Parathyroid adenoma (tissue), 2 donors: Measurements from ENCODE around the gene GEMIN4.

Experiments
- H2AFZ ChIP-seq: fragments of 300-600 bp; sonication (generic); one replicate; pipeline ENCODE4 v1.7.0; 2017; ENCODE audit warnings: antibody characterized with exemption, mild to moderate bottlenecking
- H3K27ac ChIP-seq: fragments of 300-600 bp; sonication (generic); one replicate; pipeline ENCODE4 v1.7.0; 2017
- H3K27me3 ChIP-seq: fragments of 300-600 bp; sonication (generic); one replicate; pipeline ENCODE4 v1.7.0; 2017; ENCODE audit warnings: low read length; ENCODE audit not compliant: control insufficient read depth, insufficient read depth
- H3K36me3 ChIP-seq: fragments of 300-600 bp; sonication (generic); one replicate; pipeline ENCODE4 v1.7.0; 2017; ENCODE audit warnings: low read length; ENCODE audit not compliant: control insufficient read depth, insufficient read depth
- H3K4me1 ChIP-seq: fragments of 300-600 bp; sonication (generic); one replicate; pipeline ENCODE4 v1.7.0; 2017; ENCODE audit warnings: control low read depth
- H3K4me2 ChIP-seq: fragments of 300-600 bp; sonication (generic); one replicate; pipeline ENCODE4 v1.7.0; 2017; ENCODE audit warnings: low read length
- H3K4me3 ChIP-seq: fragments of 300-600 bp; sonication (generic); one replicate; pipeline ENCODE4 v1.7.0; 2017; ENCODE audit warnings: low read depth, low read length
- H3K79me2 ChIP-seq: fragments of 300-600 bp; sonication (generic); one replicate; pipeline ENCODE4 v1.7.0; 2017; ENCODE audit warnings: control low read depth
- H3K9ac ChIP-seq: fragments of 300-600 bp; sonication (generic); one replicate; pipeline ENCODE4 v1.7.0; 2017; ENCODE audit warnings: mild to moderate bottlenecking
- H3K9me3 ChIP-seq: fragments of 300-600 bp; sonication (generic); one replicate; pipeline ENCODE4 v1.7.0; 2017; ENCODE audit warnings: low read length; ENCODE audit not compliant: control insufficient read depth
- TF ChIP-seq, protein P1 (sequence below): fragments of 300-600 bp; sonication (generic); IDR thresholded peaks from one replicate; pipeline ENCODE4 v1.7.0; 2017; ENCODE audit warnings: antibody characterized with exemption, mild to moderate bottlenecking
- donor health status: primary hyperparathyroidism.

GEMIN4 gene

DNA sequence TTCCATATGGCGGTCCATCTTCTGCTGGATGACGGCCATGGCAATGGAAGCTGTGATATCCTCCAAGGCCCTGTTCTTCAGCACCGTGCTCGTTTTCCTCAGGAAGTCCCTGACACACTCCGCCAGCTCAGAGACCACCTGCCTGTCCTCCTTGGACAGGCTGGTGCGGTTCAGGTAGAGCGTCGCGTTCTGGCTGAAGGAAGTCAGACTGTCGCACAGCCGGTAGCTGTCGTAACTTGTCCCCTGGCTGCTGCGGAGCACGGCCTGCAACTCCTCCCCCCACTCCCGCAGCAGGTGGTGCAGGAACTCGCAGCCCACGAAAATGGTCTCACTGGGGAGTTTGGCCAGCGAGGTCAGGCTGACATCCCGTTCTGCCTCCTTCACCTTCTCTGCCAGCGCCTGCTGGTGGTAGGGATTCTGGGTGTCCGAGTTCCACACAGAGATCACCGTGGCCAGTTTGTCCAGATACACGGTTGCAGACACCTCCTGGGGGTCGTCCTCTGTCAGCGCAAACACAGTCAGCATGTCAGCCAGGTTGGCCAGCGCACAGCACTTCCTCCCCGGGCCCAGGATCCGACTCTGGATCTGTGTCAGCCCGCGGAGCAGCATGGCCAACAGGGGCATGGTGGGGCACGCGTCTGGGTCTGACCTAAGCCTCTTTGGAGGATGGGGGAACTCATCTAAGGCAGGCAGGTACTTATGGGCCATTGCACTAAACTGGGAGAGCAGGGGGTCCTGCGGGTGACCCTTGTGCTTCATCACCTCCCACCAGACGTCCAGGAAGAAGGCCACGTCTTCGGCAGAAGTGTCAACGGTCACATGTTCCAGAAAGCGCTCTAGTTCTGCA, 5.1 kb downstream of the GEMIN4 start:
- Histone ChIP-seq H3K4me3 (no peak overlapping the region), H3K36me3 (no peaks in the 10 kb centered on the region), H3K27me3 (no peaks in the 10 kb centered on the region), H3K4me1 (peaks cover 5% of the 10 kb centered on the region), H3K79me2 (peaks cover 4% of the 10 kb centered on the region), H3K9ac (no peak overlapping the region), H3K9me3 (no peaks in the 10 kb centered on the region), H3K4me2 (no peak overlapping the region), H3K27ac (no peak overlapping the region), H2AFZ (no peak overlapping the region)
- TF ChIP-seq, protein P1, sequence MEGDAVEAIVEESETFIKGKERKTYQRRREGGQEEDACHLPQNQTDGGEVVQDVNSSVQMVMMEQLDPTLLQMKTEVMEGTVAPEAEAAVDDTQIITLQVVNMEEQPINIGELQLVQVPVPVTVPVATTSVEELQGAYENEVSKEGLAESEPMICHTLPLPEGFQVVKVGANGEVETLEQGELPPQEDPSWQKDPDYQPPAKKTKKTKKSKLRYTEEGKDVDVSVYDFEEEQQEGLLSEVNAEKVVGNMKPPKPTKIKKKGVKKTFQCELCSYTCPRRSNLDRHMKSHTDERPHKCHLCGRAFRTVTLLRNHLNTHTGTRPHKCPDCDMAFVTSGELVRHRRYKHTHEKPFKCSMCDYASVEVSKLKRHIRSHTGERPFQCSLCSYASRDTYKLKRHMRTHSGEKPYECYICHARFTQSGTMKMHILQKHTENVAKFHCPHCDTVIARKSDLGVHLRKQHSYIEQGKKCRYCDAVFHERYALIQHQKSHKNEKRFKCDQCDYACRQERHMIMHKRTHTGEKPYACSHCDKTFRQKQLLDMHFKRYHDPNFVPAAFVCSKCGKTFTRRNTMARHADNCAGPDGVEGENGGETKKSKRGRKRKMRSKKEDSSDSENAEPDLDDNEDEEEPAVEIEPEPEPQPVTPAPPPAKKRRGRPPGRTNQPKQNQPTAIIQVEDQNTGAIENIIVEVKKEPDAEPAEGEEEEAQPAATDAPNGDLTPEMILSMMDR: no peak

DNA sequence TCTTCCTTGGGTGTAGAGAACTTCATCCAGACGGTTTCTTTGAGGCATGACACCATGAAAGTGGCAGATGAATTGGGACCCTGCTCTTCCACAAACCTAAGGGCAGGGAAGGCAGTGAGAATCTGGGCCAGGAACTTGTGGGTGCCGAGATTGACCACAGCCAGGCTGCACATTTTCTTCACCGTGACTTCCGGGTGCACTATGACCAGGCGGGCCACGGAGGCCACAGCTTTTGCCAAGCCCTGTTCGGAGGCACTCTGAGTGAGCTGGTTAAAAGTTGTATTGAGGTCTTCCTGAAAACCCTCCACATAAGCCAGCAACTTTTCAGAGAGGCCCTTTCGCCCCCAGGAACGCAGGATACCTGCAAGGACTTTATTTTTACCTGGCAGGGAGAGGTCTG, 5.9 kb downstream of the GEMIN4 start:
- Histone ChIP-seq H2AFZ (no peak overlapping the region), H3K4me2 (no peak overlapping the region), H3K27ac (no peak overlapping the region), H3K9ac (no peak overlapping the region), H3K4me1 (peaks cover 4% of the 10 kb centered on the region), H3K9me3 (no peaks in the 10 kb centered on the region), H3K27me3 (no peaks in the 10 kb centered on the region), H3K79me2 (no peaks in the 10 kb centered on the region), H3K36me3 (no peaks in the 10 kb centered on the region), H3K4me3 (no peak overlapping the region)
- TF ChIP-seq, protein P1: no peak

DNA sequence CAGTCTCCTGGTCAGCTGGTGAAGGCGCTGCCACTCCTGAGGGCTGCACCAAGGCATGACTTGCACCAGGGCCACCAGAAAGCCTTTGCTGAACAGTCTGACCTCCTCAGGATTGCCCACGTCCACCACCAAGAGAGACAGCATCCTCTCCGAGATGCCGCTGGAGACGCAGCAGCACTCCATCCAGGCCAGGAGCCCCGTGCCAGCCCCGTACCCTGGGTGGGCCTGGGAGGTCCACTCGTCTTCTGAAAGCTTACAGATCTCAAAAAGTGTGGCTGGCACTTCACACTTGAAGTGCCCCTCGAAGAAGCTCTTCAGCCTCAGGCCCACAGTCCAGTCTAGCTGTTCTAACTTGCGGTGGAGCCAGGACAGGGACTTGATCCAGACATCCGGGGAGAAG, 6.7 kb downstream of the GEMIN4 start:
- H3K36me3 ChIP-seq: no peaks in the 10 kb centered on the region
- no peaks in the 10 kb centered on the region for H3K9me3 ChIP-seq
- no peak overlapping the region for H3K27ac ChIP-seq
- no peaks in the 10 kb centered on the region for H3K79me2 ChIP-seq
- H3K4me2 ChIP-seq: no peak overlapping the region
- TF ChIP-seq, protein P1: no peak
- H3K4me1 ChIP-seq: no peaks in the 10 kb centered on the region
- H3K4me3 ChIP-seq: no peak overlapping the region
- H3K27me3 ChIP-seq: no peaks in the 10 kb centered on the region
- no peak overlapping the region for H3K9ac ChIP-seq
- H2AFZ ChIP-seq: no peak overlapping the region

DNA sequence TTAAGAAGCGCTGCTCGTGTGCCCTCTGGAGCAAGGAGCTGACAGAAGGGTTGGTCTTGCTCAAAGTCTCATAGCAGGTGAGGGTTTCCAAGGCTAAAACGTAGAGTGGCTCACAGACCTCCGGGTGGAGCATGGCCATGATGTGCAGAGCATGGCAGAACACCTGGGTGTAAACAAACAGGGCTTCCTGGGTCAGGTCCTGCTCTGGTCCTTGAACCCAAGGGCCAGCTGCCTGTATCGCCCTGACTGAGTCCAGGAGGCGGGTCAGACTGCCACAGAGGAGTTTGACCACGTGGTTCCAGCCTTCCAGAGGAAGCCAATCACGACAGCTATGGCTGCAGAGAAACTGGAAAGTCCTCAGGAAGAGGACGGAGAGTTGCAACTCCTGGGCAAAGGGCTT, 7.1 kb downstream of the GEMIN4 start:
- TF ChIP-seq, protein P1: no peak
- Histone ChIP-seq H3K4me1 (no peaks in the 10 kb centered on the region), H3K9ac (no peak overlapping the region), H3K36me3 (no peaks in the 10 kb centered on the region), H3K9me3 (no peaks in the 10 kb centered on the region), H2AFZ (no peak overlapping the region), H3K4me2 (no peak overlapping the region), H3K27ac (no peak overlapping the region), H3K4me3 (no peak overlapping the region), H3K27me3 (no peaks in the 10 kb centered on the region), H3K79me2 (no peaks in the 10 kb centered on the region)

DNA sequence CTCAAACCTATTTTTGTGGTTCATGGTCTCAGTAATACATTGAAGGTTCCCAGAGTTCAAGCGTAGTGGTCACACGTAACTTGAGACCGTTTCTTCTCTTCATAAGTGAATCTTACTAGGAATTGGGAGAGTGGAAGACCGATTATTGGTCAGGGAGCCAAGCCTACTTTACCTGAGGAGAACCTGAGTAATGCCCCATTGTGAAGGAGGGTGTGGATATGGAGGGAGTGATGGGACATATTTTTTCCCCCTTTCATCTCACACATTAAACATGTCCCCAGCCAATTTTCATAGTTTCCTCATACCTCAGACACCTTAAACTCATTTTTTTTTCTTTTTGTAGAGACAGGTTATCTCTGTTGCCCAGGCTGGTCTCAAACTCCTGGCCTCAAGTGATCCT, 8.9 kb downstream of the GEMIN4 start:
- H3K4me2 ChIP-seq: no peak overlapping the region
- no peak overlapping the region for H3K9ac ChIP-seq
- no peaks in the 10 kb centered on the region for H3K79me2 ChIP-seq
- no peak overlapping the region for H3K4me3 ChIP-seq
- H3K27ac ChIP-seq: no peak overlapping the region
- H2AFZ ChIP-seq: no peak overlapping the region
- H3K36me3 ChIP-seq: no peaks in the 10 kb centered on the region
- TF ChIP-seq, protein P1: no peak
- H3K9me3 ChIP-seq: no peaks in the 10 kb centered on the region
- H3K27me3 ChIP-seq: no peaks in the 10 kb centered on the region
- no peaks in the 10 kb centered on the region for H3K4me1 ChIP-seq
